ENCODE results near the gene RORC.

GRCh38 chr1:151833172-151833900 lies 1.7 kb upstream of the RORC start:
- no peak for TF ChIP-seq CTCF (IDR thresholded peaks at IDR 0.05)
- no peak for TF ChIP-seq POLR2A (IDR thresholded peaks at IDR 0.05)

Measured in breast epithelium (tissue), 3 donors.